ENCODE results near the gene CILP.

DNA sequence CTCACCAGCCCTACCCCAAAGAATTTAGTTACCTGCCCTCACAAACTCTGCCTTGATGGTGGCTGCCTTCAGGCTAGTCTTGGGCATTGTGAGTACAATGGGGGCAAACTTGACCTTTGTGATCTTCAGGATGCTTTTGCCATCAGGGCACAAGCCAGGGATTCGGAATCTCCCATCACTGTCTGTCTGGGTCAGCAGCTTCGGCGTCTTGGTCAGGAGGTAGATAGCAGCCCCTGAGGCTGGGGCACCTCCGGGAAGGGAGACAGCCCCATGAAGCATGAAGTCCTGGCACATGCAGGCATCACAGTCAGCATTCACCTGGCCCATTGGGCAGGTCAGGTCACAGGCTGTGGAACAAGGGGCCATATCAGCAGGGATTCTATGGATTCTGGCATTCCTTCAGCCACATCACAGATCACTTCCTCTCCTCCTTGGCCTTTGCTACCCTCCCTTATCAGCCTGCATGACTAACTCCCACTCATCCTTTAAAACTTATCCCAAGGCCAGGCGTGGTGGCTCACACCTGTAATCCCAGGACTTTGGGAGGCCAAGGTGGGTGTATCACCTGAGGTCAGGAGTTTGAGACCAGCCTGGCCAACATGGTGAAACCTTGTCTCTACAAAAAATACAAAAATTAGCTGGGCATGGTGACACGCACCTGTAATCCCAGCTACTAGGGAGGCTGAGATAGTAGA, 6.9 kb downstream of the CILP start:
- TF ChIP-seq, protein P1, sequence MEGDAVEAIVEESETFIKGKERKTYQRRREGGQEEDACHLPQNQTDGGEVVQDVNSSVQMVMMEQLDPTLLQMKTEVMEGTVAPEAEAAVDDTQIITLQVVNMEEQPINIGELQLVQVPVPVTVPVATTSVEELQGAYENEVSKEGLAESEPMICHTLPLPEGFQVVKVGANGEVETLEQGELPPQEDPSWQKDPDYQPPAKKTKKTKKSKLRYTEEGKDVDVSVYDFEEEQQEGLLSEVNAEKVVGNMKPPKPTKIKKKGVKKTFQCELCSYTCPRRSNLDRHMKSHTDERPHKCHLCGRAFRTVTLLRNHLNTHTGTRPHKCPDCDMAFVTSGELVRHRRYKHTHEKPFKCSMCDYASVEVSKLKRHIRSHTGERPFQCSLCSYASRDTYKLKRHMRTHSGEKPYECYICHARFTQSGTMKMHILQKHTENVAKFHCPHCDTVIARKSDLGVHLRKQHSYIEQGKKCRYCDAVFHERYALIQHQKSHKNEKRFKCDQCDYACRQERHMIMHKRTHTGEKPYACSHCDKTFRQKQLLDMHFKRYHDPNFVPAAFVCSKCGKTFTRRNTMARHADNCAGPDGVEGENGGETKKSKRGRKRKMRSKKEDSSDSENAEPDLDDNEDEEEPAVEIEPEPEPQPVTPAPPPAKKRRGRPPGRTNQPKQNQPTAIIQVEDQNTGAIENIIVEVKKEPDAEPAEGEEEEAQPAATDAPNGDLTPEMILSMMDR (IDR thresholded peaks at IDR 0.05 in 2 of 3, conservative IDR thresholded peaks at IDR 0.05 in 1 of 3; ENCODE audit: borderline replicate concordance in 1 of 3, insufficient read depth in 1 of 3, low read depth in 2 of 3, low read length in 2 of 3), result no peak
- TF ChIP-seq EZH2 (IDR thresholded peaks at IDR 0.05) (no peak), POLR2A (IDR thresholded peaks at IDR 0.05; ENCODE audit: borderline replicate concordance, extremely low read depth, insufficient read depth, insufficient read length) (no peak), RAD21 (IDR thresholded peaks at IDR 0.05; ENCODE audit: low read depth) (no peak), EZH2phosphoT487 (IDR thresholded peaks at IDR 0.05; ENCODE audit: borderline replicate concordance) (no peak), FOSL1 (IDR thresholded peaks at IDR 0.05; ENCODE audit: low read depth) (no peak), ZNF274 (IDR thresholded peaks at IDR 0.05; ENCODE audit: low read depth, low read length) (no peak), POLR2AphosphoS5 (IDR thresholded peaks at IDR 0.05; ENCODE audit: low read depth, low read length) (no peak), ATF3 (IDR thresholded peaks at IDR 0.05) (no peak), SRF (IDR thresholded peaks at IDR 0.05; ENCODE audit: low read depth) (no peak)
- TF ChIP-seq, protein P2, sequence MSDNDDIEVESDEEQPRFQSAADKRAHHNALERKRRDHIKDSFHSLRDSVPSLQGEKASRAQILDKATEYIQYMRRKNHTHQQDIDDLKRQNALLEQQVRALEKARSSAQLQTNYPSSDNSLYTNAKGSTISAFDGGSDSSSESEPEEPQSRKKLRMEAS (IDR thresholded peaks at IDR 0.05), result no peak
